Calu3 (cell line): ENCODE data around the gene EMCN. TPM values are rescaled to one million over a fixed set of nuclear protein-coding genes. Genes with fewer than 3 reads are reported as not detected.

ENCODE experiments used
- BruUV-seq: library from RNA; stranded (reverse); fragments of 400-500 nt; replicated peaks from 2 replicates; lab custom pipeline; 2021; lab: Mats Ljungman, UMichigan
- CTCF ChIA-PET: fragments of 300-600 bp; sonication (Branson Sonifier 250); formaldehyde crosslinking; loops from one replicate; lab custom pipeline; 2022; ENCODE audit warnings: antibody characterized with exemption; lab: Charles Lee
- DNase-seq: peaks from one replicate; pipeline ENCODE4 v3.0.0; 2022
- H3K27ac Mint-ChIP-seq: one replicate; pipeline ENCODE4 v1.8.0; 2022; ENCODE audit warnings: mixed read lengths; ENCODE audit not compliant: unreplicated experiment
- H3K27me3 Mint-ChIP-seq: one replicate; pipeline ENCODE4 v1.8.0; 2022; ENCODE audit warnings: mixed read lengths; ENCODE audit not compliant: unreplicated experiment
- H3K36me3 Mint-ChIP-seq: one replicate; pipeline ENCODE4 v1.8.0; 2022; ENCODE audit warnings: mild to moderate bottlenecking, moderate library complexity, mixed read lengths; ENCODE audit not compliant: insufficient read depth, unreplicated experiment
- H3K4me1 Mint-ChIP-seq: one replicate; pipeline ENCODE4 v1.8.0; 2022; ENCODE audit warnings: mild to moderate bottlenecking, low read depth, mixed read lengths; ENCODE audit not compliant: unreplicated experiment
- H3K4me3 Mint-ChIP-seq: one replicate; pipeline ENCODE4 v1.8.0; 2022; ENCODE audit warnings: mild to moderate bottlenecking, low read depth, moderate library complexity, mixed read lengths; ENCODE audit not compliant: unreplicated experiment
- H3K9me3 Mint-ChIP-seq: one replicate; pipeline ENCODE4 v1.8.0; 2022; ENCODE audit warnings: low read depth, mixed read lengths; ENCODE audit not compliant: unreplicated experiment
- CTCF ChIP-seq: fragments of 200-600 bp; IDR thresholded peaks from one replicate; pipeline ENCODE4 v1.8.0; 2022; ENCODE audit warnings: antibody characterized with exemption; ENCODE audit not compliant: unreplicated experiment
- intact Hi-C: fragments of 100-400 bp; cut with micrococcal nuclease; formaldehyde crosslinking; loops from one replicate; pipeline ENCODE4 v1.10.0; 2022; ENCODE audit not compliant: unreplicated experiment
- total RNA-seq: library from RNA; stranded (reverse); gene quantifications from 2 replicates; pipeline ENCODE4 v1.2.3, GENCODE V29; 2022

Gene EMCN
- total RNA-seq, 1 experiment from 2014 or later, result not detected

GRCh38 chr4:100494166-100494565 lies 23.7 kb downstream of the EMCN start:
- no TSS peak for BruUV-seq

DNA sequence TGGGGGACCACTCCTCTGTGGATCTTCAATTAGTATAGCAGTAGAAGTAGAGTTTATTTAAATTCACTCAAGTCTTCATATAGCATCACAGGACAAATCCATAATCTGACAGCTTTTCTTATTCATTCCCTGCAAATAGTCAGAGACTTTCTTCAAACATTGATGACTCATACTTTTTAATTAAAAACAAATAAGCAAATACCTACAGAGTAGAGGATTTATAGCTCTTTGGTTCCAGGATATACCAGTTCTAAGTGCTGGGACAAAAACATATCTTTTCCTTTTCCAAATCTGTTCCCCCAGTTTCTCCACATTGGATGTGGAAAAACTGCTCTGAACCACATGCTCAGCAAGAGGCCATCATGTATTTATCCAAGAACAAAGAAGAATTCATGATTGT lies 24.1 kb downstream of the EMCN start:
- CTCF ChIA-PET, result no interaction called here
- Mint-ChIP-seq H3K9me3 (no peaks in the 10 kb centered on the region), H3K27ac (no peak overlapping the region), H3K36me3 (no peaks in the 10 kb centered on the region), H3K27me3 (no peaks in the 10 kb centered on the region), H3K4me3 (no peak overlapping the region), H3K4me1 (no peaks in the 10 kb centered on the region)
- no peak for TF ChIP-seq CTCF
- DNase-seq, result no peak
- intact Hi-C loops, result no loop called here
- no TSS peak for BruUV-seq

More at GRCh38 chr4:100494166-100494565, 23.7 kb downstream of the EMCN start:
- intact Hi-C loops, result no loop called here
- Mint-ChIP-seq H3K36me3 (no peaks in the 10 kb centered on the region), H3K27me3 (no peaks in the 10 kb centered on the region), H3K4me3 (no peak overlapping the region), H3K9me3 (no peaks in the 10 kb centered on the region), H3K27ac (no peak overlapping the region), H3K4me1 (no peaks in the 10 kb centered on the region)
- TF ChIP-seq CTCF, result no peak
- no peak for DNase-seq
- CTCF ChIA-PET, result no interaction called here

- no peak for TF ChIP-seq CTCF
- H3K27ac Mint-ChIP-seq, result no peak overlapping the region
- H3K4me1 Mint-ChIP-seq, result no peaks in the 10 kb centered on the region
- H3K9me3 Mint-ChIP-seq, result no peaks in the 10 kb centered on the region
- CTCF ChIA-PET, result no interaction called here
- no TSS peak for BruUV-seq
- no peaks in the 10 kb centered on the region for H3K36me3 Mint-ChIP-seq
- no peaks in the 10 kb centered on the region for H3K27me3 Mint-ChIP-seq
- DNase-seq, result no peak
- no peak overlapping the region for H3K4me3 Mint-ChIP-seq
- intact Hi-C loops, result no loop called here
Observed at GRCh38 chr4:100492129-100492528, 25.7 kb downstream of the EMCN start.

DNA sequence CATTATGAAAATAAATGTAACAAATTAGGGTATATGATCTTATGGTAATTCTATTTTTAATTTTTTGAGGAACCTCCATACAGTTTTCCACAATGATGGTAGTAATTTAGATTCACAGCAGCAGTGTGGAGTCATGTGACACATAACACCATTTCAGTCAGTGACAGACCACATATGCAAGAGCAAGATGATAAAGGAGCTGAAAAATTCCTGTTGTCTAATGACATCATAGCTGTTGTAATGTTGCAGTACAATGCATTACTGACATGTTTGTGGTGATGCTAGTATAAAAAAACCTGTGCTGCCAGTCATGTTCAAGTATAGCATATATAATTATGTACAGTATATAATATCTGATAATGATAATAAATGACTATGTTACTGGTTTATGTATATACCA lies 28.5 kb downstream of the EMCN start:
- DNase-seq, result no peak
- CTCF ChIA-PET, result no interaction called here
- no peaks in the 10 kb centered on the region for H3K4me1 Mint-ChIP-seq
- no peak overlapping the region for H3K27ac Mint-ChIP-seq
- H3K4me3 Mint-ChIP-seq, result no peak overlapping the region
- H3K9me3 Mint-ChIP-seq, result no peaks in the 10 kb centered on the region
- H3K36me3 Mint-ChIP-seq, result no peaks in the 10 kb centered on the region
- intact Hi-C loops, result no loop called here
- no peak for TF ChIP-seq CTCF
- no TSS peak for BruUV-seq
- no peaks in the 10 kb centered on the region for H3K27me3 Mint-ChIP-seq

GRCh38 chr4:100486496-100486895 lies 31.3 kb downstream of the EMCN start:
- Mint-ChIP-seq H3K27ac (no peak overlapping the region), H3K27me3 (no peaks in the 10 kb centered on the region), H3K9me3 (no peaks in the 10 kb centered on the region), H3K4me1 (no peaks in the 10 kb centered on the region), H3K4me3 (no peak overlapping the region), H3K36me3 (no peaks in the 10 kb centered on the region)
- DNase-seq, result no peak
- CTCF ChIA-PET, result no interaction called here
- no TSS peak for BruUV-seq
- intact Hi-C loops, result no loop called here
- no peak for TF ChIP-seq CTCF
